H1 (cell line): Measurements from ENCODE around the gene SAMD4A. TPM values are rescaled to one million over a fixed set of nuclear protein-coding genes. Genes with fewer than 3 reads are reported as not detected.

Experiments used
- ASH2L ChIP-seq: fragments of 200-600, 300-600 bp; sonication (generic); IDR thresholded peaks from one replicate; pipeline ENCODE4 v1.7.1; 2017; ENCODE audit warnings: low read length
- ATF2 ChIP-seq: IDR thresholded peaks from 2 replicates; pipeline ENCODE4 v1.6.1; 2012; ENCODE audit warnings: low read length, inconsistent platforms
- CHD2 ChIP-seq: IDR thresholded peaks from 2 replicates; pipeline ENCODE4 v1.6.1; 2012; ENCODE audit warnings: low read length, improper control_type of control experiment
- CHD7 ChIP-seq: fragments of 300-600 bp; sonication (generic); IDR thresholded peaks from 2 replicates; pipeline ENCODE4 v1.7.1; 2012; ENCODE audit warnings: low read length, moderate library complexity, mild to moderate bottlenecking, inconsistent platforms; ENCODE audit not compliant: insufficient replicate concordance
- KDM4A ChIP-seq: IDR thresholded peaks from one replicate; pipeline ENCODE4 v1.7.1; 2012; ENCODE audit warnings: low read depth, mild to moderate bottlenecking, moderate library complexity, low read length, inconsistent platforms; ENCODE audit not compliant: severe bottlenecking
- MAFK ChIP-seq: IDR thresholded peaks from 2 replicates; pipeline ENCODE4 v1.6.1; 2012; ENCODE audit warnings: low read depth, mild to moderate bottlenecking, improper control_type of control experiment, low read length
- NANOG ChIP-seq: IDR thresholded peaks from 2 replicates; pipeline ENCODE4 v1.6.1; 2011; ENCODE audit warnings: low read length, low read depth, mild to moderate bottlenecking, inconsistent platforms; ENCODE audit not compliant: insufficient read depth, poor library complexity, severe bottlenecking
- TAF1 ChIP-seq: IDR thresholded peaks from 2 replicates; pipeline ENCODE4 v1.6.1; 2011; ENCODE audit warnings: mild to moderate bottlenecking, low read depth, low read length
- ZNF274 ChIP-seq: IDR thresholded peaks from 2 replicates; pipeline ENCODE4 v1.7.0; 2012; ENCODE audit warnings: low read length, borderline replicate concordance; ENCODE audit errors: extremely low read depth
- polyA plus RNA-seq, 7 experiments: library from polyadenylated mRNA; depleted of rRNA in 3 of 7; stranded (reverse) in 5 of 7; unstranded in 2 of 7; fragments of >200 nt in 5 of 7; fragments of 200-250 nt in 2 of 7; gene quantifications; 1 replicate in 5 of 7; 2 replicates in 1 of 7; 4 replicates in 1 of 7; pipeline versions ENCODE4 v1.2.1 to v1.2.3, GENCODE V29; 2011 to 2013; ENCODE audit warnings: missing spikeins in 2 of 7, mixed read lengths in 2 of 7
- total RNA-seq: library from RNA; stranded (reverse); fragmentation: NEBNext Ultra II Directional; extraction: Animal tissue kit (Norgen Biotek cat#: 25700); gene quantifications from 2 replicates; pipeline ENCODE4 v1.2.1, GENCODE V29; 2021

Gene SAMD4A
- total and polyA plus RNA-seq, 2 of the 8 experiments (the other 6 are each of a cell fraction or from before 2014, with no cell fraction given), result 2.4 to 12.3 TPM

GRCh38 chr14:54533100-54533499 is 33.8 kb upstream of the SAMD4A start (continued):
- TF ChIP-seq CHD7, result no peak
- no peak for TF ChIP-seq ATF2
- TF ChIP-seq ASH2L, result no peak
- TF ChIP-seq CHD2, result no peak
- TF ChIP-seq MAFK, result no peak
- TF ChIP-seq ZNF274, result no peak
- no peak for TF ChIP-seq KDM4A
- TF ChIP-seq NANOG, result no peak
- no peak for TF ChIP-seq TAF1
